Neural cell (in vitro differentiated cells): ENCODE measurements around the gene PHF10. TPM values are rescaled to one million over a fixed set of nuclear protein-coding genes. Genes with fewer than 3 reads are reported as not detected.

ENCODE experiments used
- H2AFZ ChIP-seq: fragments of 200-600, 300-800 bp; sonication (generic), shearing (Covaris generic); 2 replicates; pipeline ENCODE4 v1.6.0; 2014; ENCODE audit warnings: low read depth, mild to moderate bottlenecking, antibody characterized with exemption, low read length, moderate library complexity
- H3F3A ChIP-seq: fragments of 200-600 bp; shearing (Covaris generic); 2 replicates; pipeline ENCODE4 v1.6.1; 2016; ENCODE audit warnings: mild to moderate bottlenecking, moderate library complexity, mixed read lengths, antibody characterized with exemption, low read length; ENCODE audit not compliant: insufficient read depth, poor library complexity, severe bottlenecking
- H3K27ac ChIP-seq: fragments of 200-600, 300-800 bp; sonication (generic), shearing (Covaris generic); 2 replicates; pipeline ENCODE4 v1.5.1; 2014; ENCODE audit warnings: mild to moderate bottlenecking, low read length, moderate library complexity
- H3K27me3 ChIP-seq: fragments of 300-800, 200-600 bp; sonication (generic), shearing (Covaris generic); 2 replicates; pipeline ENCODE4 v1.6.0; 2014; ENCODE audit warnings: mild to moderate bottlenecking, low read depth, low read length, moderate library complexity; ENCODE audit not compliant: insufficient read depth
- H3K36me3 ChIP-seq: fragments of 300-800, 200-600 bp; sonication (generic), shearing (Covaris generic); 2 replicates; pipeline ENCODE4 v1.5.1; 2014; ENCODE audit warnings: mild to moderate bottlenecking, antibody characterized with exemption, low read length, moderate library complexity; ENCODE audit not compliant: insufficient read depth
- H3K4me2 ChIP-seq: fragments of 300-800, 200-600 bp; sonication (generic), shearing (Covaris generic); 2 replicates; pipeline ENCODE4 v1.6.0; 2014; ENCODE audit warnings: mild to moderate bottlenecking, low read length
- H3K4me3 ChIP-seq: fragments of 300-800, 200-600 bp; sonication (generic), shearing (Covaris generic); 2 replicates; pipeline ENCODE4 v1.5.1; 2014; ENCODE audit warnings: mild to moderate bottlenecking, low read length, moderate library complexity
- H3K79me2 ChIP-seq: fragments of 200-600 bp; shearing (Covaris generic); replicated peaks from 2 replicates; pipeline ENCODE4 v1.6.0; 2014; ENCODE audit warnings: mild to moderate bottlenecking, low read length, moderate library complexity; ENCODE audit not compliant: insufficient read depth
- H3K9ac ChIP-seq: fragments of 300-800, 200-600 bp; sonication (generic), shearing (Covaris generic); 2 replicates; pipeline ENCODE4 v1.6.1; 2016; ENCODE audit warnings: mild to moderate bottlenecking, low read length, mixed read lengths
- H3K9me2 ChIP-seq: fragments of 200-600 bp; shearing (Covaris generic); 2 replicates; pipeline ENCODE4 v1.6.1; 2016; ENCODE audit warnings: mild to moderate bottlenecking, low read length, mixed read lengths; ENCODE audit not compliant: insufficient read depth
- H3K9me3 ChIP-seq: fragments of 200-600, 300-800 bp; sonication (generic), shearing (Covaris generic); 2 replicates; pipeline ENCODE4 v1.6.1; 2016; ENCODE audit warnings: mild to moderate bottlenecking, mixed run types, low read length, moderate library complexity, mixed read lengths
- H4K20me1 ChIP-seq: fragments of 200-600 bp; shearing (Covaris generic); 2 replicates; pipeline ENCODE4 v1.6.1; 2016; ENCODE audit warnings: mild to moderate bottlenecking, mixed run types; ENCODE audit not compliant: insufficient read depth
- EP300 ChIP-seq: fragments of 450-650 bp; conservative IDR thresholded peaks from 2 replicates; pipeline ENCODE4 v1.6.1; 2014; ENCODE audit warnings: antibody characterized with exemption, mild to moderate bottlenecking, moderate library complexity; ENCODE audit not compliant: poor library complexity, severe bottlenecking
- EZH2 ChIP-seq: fragments of 200-600, 300-800 bp; shearing (Covaris generic), sonication (generic); IDR thresholded peaks from 2 replicates; pipeline ENCODE4 v1.6.1; 2014; ENCODE audit warnings: antibody characterized with exemption, low read length, borderline replicate concordance, mild to moderate bottlenecking; ENCODE audit not compliant: insufficient read depth, poor library complexity, severe bottlenecking
- MXI1 ChIP-seq: fragments of 450-650 bp; conservative IDR thresholded peaks from 2 replicates; pipeline ENCODE4 v1.6.1; 2014; ENCODE audit warnings: antibody characterized with exemption, mild to moderate bottlenecking; ENCODE audit not compliant: poor library complexity, severe bottlenecking
- POLR2AphosphoS5 ChIP-seq: IDR thresholded peaks from 2 replicates; pipeline ENCODE4 v1.6.1; 2012
- RAD21 ChIP-seq: fragments of 450-650 bp; conservative IDR thresholded peaks from 2 replicates; pipeline ENCODE4 v1.6.1; 2014; ENCODE audit warnings: antibody characterized with exemption, mild to moderate bottlenecking, moderate library complexity
- SMC3 ChIP-seq: fragments of 450-650 bp; conservative IDR thresholded peaks from 2 replicates; pipeline ENCODE4 v1.6.1; 2014; ENCODE audit warnings: antibody characterized with exemption, mild to moderate bottlenecking, moderate library complexity; ENCODE audit not compliant: poor library complexity
- TAF1 ChIP-seq: IDR thresholded peaks from 2 replicates; pipeline ENCODE4 v1.6.1; 2012; ENCODE audit warnings: low read depth
- polyA plus RNA-seq: library from polyadenylated mRNA; depleted of rRNA; stranded (reverse); fragments of >200 nt; gene quantifications from 2 replicates; pipeline ENCODE4 v1.2.3, GENCODE V29; 2014
- TF ChIP-seq, protein P1 (sequence below): fragments of 450-650 bp; IDR thresholded peaks from 2 replicates; pipeline ENCODE4 v1.5.1; 2014; ENCODE audit warnings: antibody characterized with exemption, mild to moderate bottlenecking, moderate library complexity; ENCODE audit not compliant: poor library complexity, severe bottlenecking
- TF ChIP-seq, protein P2 (sequence below): IDR thresholded peaks from 2 replicates; pipeline ENCODE4 v1.6.1; 2012; ENCODE audit warnings: borderline replicate concordance

PHF10 gene
- polyA plus RNA-seq, 1 donor from 2014 or later = 48.9 TPM

- no peaks in the 10 kb centered on the region for H4K20me1 ChIP-seq
- no peak overlapping the region for H3K9ac ChIP-seq
- H3F3A ChIP-seq = no peaks in the 10 kb centered on the region
- H3K4me3 ChIP-seq = no peak overlapping the region
- H3K36me3 ChIP-seq = no peaks in the 10 kb centered on the region
- no peaks in the 10 kb centered on the region for H3K79me2 ChIP-seq
- H3K4me2 ChIP-seq = no peak overlapping the region
- H2AFZ ChIP-seq = no peak overlapping the region
- no peaks in the 10 kb centered on the region for H3K9me3 ChIP-seq
- no peaks in the 10 kb centered on the region for H3K9me2 ChIP-seq
- H3K27me3 ChIP-seq = no peaks in the 10 kb centered on the region
- TF ChIP-seq EZH2 = no peak
- TF ChIP-seq, protein P1, sequence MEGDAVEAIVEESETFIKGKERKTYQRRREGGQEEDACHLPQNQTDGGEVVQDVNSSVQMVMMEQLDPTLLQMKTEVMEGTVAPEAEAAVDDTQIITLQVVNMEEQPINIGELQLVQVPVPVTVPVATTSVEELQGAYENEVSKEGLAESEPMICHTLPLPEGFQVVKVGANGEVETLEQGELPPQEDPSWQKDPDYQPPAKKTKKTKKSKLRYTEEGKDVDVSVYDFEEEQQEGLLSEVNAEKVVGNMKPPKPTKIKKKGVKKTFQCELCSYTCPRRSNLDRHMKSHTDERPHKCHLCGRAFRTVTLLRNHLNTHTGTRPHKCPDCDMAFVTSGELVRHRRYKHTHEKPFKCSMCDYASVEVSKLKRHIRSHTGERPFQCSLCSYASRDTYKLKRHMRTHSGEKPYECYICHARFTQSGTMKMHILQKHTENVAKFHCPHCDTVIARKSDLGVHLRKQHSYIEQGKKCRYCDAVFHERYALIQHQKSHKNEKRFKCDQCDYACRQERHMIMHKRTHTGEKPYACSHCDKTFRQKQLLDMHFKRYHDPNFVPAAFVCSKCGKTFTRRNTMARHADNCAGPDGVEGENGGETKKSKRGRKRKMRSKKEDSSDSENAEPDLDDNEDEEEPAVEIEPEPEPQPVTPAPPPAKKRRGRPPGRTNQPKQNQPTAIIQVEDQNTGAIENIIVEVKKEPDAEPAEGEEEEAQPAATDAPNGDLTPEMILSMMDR = no peak
- TF ChIP-seq, protein P2, sequence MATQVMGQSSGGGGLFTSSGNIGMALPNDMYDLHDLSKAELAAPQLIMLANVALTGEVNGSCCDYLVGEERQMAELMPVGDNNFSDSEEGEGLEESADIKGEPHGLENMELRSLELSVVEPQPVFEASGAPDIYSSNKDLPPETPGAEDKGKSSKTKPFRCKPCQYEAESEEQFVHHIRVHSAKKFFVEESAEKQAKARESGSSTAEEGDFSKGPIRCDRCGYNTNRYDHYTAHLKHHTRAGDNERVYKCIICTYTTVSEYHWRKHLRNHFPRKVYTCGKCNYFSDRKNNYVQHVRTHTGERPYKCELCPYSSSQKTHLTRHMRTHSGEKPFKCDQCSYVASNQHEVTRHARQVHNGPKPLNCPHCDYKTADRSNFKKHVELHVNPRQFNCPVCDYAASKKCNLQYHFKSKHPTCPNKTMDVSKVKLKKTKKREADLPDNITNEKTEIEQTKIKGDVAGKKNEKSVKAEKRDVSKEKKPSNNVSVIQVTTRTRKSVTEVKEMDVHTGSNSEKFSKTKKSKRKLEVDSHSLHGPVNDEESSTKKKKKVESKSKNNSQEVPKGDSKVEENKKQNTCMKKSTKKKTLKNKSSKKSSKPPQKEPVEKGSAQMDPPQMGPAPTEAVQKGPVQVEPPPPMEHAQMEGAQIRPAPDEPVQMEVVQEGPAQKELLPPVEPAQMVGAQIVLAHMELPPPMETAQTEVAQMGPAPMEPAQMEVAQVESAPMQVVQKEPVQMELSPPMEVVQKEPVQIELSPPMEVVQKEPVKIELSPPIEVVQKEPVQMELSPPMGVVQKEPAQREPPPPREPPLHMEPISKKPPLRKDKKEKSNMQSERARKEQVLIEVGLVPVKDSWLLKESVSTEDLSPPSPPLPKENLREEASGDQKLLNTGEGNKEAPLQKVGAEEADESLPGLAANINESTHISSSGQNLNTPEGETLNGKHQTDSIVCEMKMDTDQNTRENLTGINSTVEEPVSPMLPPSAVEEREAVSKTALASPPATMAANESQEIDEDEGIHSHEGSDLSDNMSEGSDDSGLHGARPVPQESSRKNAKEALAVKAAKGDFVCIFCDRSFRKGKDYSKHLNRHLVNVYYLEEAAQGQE = no peak
- no peak for TF ChIP-seq MXI1
- TF ChIP-seq RAD21 = no peak
- no peak for TF ChIP-seq SMC3
- TF ChIP-seq TAF1 = no peak
- no peak for TF ChIP-seq EP300
- TF ChIP-seq POLR2AphosphoS5 = no peak
- H3K27ac ChIP-seq = no peak overlapping the region
Observed at GRCh38 chr6:169678342-169678741, 46.0 kb downstream of the PHF10 start.

DNA sequence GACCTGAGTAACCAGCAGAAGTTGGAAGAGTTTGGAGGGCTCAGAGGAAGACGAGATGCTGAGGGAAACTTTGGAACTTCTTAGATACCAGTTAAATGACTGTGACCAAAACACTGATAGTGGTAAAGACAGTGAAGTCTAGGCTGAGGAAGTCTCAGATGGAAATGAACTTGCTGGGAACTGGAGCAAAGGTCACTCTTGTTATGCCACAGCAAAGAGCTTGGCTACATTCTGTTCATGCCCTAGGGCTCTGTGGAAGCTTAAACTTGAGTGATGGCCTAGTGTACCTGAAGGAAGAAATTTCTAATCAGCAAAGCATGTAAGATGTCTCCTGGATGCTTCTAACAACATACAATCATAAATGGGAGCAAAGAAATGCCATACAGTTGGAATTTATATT lies 47.2 kb downstream of the PHF10 start:
- Histone ChIP-seq H3K27me3 (no peaks in the 10 kb centered on the region), H3K9me2 (no peaks in the 10 kb centered on the region), H3K4me2 (no peak overlapping the region), H4K20me1 (no peaks in the 10 kb centered on the region), H3F3A (no peaks in the 10 kb centered on the region), H3K9me3 (no peaks in the 10 kb centered on the region), H3K79me2 (no peaks in the 10 kb centered on the region), H3K36me3 (peaks cover under 1% of the 10 kb centered on the region), H3K27ac (no peak overlapping the region), H3K9ac (no peak overlapping the region), H2AFZ (no peak overlapping the region), H3K4me3 (no peak overlapping the region)
- TF ChIP-seq, protein P1 = no peak
- TF ChIP-seq, protein P2 = no peak
- TF ChIP-seq EZH2 = no peak
- no peak for TF ChIP-seq MXI1
- no peak for TF ChIP-seq RAD21
- no peak for TF ChIP-seq TAF1
- no peak for TF ChIP-seq SMC3
- no peak for TF ChIP-seq POLR2AphosphoS5
- TF ChIP-seq EP300 = no peak
